Right hindlimb (tissue), 1 donor: Measurements from ENCODE around the gene ZBTB40.

Source experiments
- DNase-seq: peaks from one replicate; pipeline ENCODE4 v3.0.0-alpha.2; 2018

ZBTB40 gene

DNA sequence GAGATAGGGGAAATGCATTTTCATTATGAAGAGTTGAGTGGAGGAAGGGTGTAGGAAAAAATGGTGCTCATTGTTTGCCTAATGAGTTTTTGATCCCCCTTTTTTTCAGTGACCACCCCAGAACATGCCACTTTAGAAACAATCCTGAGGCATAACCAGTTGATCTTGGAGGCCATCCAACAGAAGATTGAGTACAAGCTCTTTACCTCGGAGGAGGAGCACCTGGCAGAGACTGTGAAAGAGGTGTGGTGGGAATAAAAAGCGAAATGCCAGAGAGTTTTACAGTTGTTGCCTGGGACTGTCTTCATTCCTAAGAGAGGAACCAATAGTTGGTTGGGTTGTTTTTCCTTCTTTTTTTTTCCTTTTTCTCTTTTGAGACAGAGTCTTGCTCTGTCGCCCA lies 57.3 kb downstream of the ZBTB40 start:
- no peak for DNase-seq

DNA sequence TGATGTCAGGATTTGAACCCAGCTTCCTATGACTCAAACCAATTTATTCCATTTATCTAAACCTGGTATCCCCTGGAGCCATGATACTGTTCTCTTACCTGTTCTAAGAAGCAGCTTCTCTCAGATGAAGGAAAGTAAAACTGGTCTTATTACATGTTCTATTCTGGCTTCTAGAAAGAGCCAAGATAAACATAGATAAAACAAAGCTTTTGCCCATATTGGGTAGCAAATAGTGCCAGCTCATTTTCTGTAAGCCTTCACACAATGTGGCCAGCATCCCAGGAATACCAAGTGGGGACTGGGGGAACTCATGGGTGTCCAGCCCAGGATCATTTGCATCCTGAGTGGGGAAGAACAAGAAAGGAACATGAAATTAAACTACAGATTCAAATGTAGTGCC lies 58.2 kb downstream of the ZBTB40 start:
- no peak for DNase-seq

DNA sequence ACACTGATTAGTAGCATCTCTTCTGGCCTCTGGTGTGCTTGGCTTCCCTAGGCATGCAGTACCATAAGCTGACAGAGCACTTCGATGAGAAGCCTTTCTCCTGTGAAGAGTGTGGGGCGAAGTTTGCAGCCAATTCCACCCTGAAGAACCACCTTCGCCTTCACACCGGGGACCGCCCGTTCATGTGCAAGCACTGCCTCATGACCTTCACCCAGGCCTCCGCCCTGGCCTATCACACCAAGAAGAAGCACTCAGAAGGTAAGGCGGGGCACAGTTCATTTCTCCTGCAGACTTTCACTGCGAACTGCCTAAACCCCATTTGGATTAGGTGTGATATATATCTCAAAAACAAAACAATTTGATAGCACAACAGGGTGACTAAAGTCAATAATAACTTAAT lies 61.2 kb downstream of the ZBTB40 start:
- no peak for DNase-seq

DNA sequence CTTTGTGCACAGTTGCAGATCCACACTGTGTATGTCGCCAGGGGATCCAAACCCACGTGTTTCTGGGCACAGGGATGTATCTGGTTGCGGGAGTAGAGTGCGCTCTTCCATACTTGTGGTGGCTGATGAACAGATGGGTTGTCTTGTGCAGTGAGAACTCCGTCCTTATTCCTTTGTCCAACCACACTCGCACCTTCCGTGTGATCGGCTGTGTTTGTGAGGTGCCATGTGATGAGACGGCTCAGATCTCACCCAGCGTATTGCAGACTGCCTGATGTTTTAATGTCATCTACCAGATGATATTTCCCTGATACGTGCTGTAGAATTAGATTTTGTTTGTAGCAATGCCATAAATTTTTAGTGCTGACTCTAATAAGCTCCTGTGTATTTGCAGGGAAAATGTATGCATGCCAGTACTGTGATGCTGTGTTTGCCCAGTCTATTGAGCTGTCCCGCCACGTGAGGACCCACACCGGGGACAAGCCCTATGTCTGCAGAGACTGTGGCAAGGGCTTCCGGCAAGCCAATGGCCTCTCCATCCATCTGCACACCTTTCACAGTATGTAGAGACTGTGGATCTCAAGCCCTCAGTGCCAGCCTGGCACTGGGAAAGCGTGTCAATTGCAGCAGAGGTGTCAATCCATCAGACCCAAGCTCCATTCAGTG lies 65.4 kb downstream of the ZBTB40 start:
- DNase-seq = no peak

DNA sequence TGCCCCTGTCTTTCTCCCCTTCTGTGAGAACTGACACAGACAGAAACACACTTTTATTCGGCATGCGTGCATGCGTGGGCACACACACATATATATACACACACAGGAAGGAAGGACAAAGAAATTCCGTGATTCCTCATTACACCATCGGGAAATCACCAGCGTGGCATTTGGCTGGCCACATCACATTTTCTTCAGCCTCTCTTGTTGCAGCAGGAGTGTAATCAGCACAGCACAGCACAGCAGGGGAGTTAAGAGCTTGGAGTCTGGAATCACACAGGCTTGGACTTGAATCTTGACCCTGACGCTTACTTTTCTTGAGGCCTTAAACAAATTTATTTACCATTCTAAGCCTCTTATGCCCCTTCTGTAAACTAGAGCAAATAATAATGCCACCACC lies 66.3 kb downstream of the ZBTB40 start:
- DNase-seq = no peak

DNA sequence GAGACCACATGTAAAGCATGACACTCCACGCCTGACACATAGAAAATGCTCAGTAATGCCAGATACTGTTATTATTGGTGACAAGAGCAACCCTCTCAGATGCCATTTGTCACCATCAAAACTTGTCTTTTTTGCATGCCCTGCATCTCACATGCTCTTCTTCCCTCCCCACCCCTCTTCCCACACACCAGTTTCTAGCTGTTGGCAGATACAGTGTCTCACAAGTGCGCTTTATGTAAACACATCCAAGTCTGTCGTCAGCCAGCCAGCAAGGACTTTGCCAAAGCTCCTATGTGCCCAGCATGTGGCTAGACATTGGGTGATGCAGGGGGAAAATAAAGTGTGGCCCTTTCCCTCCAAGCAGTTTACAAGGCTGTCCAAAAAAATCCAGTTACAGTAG lies 66.7 kb downstream of the ZBTB40 start:
- DNase-seq = no peak

DNA sequence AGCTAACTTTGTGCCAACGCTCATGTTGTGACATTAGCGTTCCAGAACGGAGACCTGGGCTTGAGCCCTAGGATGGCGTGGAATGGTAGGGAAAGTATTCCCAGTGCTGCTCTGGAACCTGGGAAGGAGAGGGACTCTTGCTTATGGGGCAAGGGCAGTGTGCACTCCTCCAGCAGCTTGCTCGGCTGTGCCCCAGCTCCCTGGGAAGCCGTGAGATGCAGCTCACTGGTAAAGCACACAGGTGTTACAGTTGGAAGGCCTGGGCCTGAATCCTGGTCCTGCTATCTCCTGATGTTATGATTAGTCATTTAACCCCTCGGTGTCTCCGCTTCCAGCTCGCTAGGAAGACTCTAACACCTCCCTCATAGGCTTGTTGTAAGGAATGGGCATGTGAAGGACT lies 69.2 kb downstream of the ZBTB40 start:
- DNase-seq = no peak

DNA sequence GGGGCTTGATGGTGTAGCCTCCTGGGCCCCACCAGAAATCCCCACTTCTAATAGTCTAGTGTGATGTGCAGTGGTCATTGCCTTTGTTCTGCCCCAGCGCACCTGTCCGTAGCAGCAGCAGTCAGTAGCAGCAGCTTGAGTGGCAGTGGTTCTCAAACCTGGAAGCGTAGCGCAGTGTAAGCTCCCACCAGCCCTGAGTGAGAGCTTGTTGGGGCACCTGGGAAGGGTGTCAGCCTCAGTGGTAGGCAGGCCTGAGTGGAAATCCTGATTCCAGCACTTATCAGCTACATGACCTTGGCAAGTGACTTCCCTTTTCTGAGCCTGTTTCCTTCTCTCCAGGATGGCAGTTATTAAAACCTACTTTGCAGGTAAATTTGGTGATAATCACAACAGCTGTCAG lies 70.0 kb downstream of the ZBTB40 start:
- no peak for DNase-seq

DNA sequence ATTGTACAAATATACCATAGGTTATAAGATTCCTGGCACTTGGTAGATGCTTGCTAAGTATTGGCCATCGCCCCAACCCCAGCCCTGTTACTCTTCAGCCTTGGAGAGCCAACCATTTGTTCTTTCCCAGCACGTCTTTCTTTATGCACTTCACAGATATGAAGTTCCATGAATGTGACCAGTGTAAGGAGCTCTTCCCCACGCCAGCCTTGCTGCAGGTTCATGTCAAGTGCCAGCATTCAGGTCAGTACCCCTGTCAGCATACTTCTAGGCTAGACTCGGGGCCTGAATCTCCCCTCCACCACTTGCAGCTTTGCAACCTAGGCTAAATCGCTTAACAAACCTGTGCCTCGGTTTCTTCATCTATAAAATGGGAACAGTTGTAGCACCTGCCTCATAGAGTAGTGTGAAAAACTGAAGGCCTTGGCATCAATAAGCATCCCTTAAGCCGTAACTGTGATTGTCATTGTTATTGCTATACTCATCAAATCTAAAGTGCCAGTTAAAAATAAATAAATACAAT lies 70.6 kb downstream of the ZBTB40 start:
- no peak for DNase-seq

DNA sequence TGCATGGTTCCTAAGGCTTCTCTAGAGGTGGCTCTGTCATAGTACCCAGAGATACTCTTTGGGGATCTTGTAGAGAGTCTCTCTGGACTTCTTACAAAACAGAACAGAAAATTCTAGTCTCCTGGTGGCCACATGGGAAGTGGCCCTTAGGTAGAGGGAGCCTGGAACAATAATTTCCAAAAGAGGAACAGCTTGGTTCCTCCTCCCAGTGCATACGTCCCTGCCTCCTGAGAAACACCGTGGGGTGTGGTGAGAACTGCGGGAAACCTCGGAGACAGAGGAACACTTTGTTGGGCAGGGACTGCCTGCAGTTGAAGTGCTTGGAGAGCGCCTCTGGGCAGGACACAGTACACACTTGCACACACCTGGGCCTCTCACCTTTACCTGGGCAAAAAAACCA lies 72.8 kb downstream of the ZBTB40 start:
- DNase-seq = no peak

DNA sequence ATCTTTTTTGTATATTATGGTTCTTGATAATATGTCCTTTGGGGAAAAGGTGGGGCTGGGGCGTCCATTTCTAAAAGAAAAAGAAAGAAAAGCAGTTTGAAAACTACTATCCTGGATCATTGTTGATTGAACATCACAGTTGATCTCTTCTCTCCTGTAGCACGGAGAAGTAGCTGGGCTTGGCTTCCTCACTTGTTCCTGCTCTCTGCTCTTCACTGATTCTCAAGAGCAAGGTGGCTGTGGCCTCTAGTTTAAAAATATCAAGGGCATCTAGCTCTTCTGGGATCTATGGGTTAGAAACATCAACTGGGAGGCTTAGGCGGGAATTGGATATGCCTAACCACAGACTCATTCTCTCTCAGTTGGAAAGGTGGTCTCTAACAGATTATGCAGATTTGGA lies 73.6 kb downstream of the ZBTB40 start:
- DNase-seq = no peak

DNA sequence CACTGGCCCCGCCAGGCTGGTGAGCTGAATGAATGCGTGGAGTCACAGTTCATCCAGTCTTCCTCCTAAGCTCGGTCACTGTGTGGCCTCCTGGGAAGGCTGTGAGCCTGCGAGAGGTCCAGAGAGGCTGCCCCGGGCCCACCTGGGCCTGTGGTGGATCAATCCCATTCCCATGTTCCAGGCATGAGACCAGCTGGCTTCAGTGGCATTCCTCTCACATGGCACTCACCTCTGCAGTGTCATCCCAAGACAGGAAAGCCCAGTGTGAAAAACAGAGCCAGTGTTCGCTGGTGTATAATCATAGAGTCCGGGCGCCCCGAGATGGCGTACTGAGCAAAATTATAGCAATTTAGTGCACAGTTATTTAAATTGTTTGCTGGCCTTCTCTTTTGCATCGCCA lies 74.0 kb downstream of the ZBTB40 start:
- no peak for DNase-seq

DNA sequence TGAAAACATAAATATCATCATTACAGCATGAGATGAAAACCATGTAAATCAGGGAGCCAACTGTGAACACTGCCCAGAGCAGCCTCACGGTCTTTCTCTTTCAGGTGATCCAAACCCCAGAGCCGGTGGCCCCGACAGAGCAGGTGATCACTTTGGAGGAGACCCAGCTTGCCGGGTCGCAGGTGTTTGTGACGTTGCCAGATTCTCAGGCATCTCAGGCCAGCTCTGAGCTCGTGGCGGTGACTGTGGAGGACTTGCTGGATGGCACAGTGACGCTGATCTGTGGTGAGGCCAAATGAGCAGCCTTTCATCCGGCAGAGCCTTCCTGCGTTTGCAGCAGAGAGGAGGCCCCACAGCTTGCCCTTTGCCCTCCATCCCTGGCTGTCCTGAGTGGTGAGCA lies 74.4 kb downstream of the ZBTB40 start:
- no peak for DNase-seq

DNA sequence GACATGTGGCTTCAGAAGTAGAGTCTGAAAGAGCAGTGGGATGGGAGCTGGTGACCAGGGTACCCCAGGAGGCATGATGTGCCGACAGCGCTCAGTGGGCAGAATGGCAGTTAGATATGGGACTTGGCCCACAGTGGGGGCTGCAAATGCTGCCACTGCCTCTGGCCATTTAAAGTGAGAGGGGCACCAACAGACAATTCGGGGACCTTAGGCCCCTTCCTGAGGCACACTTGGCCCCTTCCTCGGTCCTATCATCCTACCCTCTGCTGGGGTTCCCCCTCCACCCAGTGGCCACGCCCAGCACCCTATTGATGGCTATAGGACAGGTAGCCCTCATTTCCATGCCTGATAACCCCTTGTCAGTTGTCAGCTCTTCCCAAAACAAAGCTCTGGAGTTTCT lies 75.0 kb downstream of the ZBTB40 start:
- DNase-seq = no peak

DNA sequence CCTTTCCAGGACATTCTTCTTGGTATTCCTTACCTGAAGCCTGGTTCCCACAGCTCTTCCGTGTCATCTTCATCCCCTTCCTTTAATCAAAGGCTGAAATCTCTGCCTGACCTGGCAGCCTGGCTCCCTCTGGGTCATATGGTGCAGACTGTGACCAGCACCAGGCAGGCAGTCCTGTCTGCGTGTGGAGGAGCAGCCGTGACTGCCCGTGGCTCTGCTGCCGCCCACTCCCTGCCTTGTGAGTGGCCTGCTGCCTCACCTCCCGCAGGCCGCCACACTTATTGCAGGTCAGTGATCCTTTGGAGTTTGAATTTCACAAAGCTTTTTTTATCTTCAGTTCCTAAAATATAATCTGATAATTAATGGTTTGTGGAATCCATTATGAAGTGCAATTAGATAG lies 75.5 kb downstream of the ZBTB40 start:
- DNase-seq = no peak

DNA sequence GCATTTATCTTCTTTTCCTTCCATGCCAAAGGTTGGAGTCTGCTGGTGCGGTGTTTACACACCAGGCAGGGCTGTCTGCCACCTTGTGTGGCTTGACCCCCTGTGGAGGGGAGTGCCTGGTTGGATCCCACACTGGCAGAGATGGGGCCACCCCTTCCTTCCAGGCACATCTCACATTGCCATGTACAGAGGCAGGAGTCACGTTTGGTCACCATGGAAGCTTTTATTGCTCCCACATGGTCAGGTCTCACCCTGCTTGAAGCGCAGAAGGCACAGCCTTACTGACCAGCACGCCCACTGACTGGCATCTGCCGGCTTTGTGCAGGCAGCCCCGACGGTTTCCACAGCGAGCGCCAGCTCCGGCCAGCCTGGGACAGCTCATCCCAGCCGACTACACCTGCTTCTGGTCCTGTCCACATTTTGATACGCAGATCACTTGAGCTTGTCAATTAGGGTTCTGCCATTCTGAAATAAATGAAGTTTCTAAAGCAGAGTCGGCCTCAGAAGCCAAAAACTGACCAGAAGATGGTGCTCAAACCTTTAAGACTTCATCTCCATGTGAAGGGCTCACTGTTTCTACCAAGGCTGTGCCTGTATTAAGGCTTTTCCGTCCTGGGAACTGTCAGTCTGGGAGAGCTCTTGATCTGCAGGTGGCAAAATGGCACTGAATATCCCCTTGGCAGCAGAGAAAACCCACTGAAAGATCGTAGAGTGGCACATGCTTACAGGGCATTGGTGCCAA lies 76.1 kb downstream of the ZBTB40 start:
- DNase-seq = no peak

DNA sequence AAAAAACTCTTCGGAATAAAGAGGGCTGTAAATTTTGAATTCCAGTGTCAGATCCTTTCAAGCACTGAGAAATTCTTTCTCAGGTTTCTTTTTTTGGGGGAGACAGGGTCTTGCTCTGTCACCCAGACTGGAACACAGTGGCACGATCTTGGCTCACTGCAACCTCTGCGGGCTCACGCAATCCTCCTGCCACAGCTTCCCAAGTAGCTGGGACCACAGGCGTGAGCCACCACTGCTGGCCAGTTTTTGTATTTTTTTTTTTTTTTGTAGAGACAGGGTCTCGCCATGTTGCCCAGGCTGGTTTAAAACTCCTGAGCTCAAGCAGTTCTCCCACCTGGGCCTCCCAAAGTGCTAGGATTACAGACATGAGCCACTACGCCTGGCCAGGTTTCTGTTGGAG lies 76.8 kb downstream of the ZBTB40 start:
- DNase-seq = no peak

DNA sequence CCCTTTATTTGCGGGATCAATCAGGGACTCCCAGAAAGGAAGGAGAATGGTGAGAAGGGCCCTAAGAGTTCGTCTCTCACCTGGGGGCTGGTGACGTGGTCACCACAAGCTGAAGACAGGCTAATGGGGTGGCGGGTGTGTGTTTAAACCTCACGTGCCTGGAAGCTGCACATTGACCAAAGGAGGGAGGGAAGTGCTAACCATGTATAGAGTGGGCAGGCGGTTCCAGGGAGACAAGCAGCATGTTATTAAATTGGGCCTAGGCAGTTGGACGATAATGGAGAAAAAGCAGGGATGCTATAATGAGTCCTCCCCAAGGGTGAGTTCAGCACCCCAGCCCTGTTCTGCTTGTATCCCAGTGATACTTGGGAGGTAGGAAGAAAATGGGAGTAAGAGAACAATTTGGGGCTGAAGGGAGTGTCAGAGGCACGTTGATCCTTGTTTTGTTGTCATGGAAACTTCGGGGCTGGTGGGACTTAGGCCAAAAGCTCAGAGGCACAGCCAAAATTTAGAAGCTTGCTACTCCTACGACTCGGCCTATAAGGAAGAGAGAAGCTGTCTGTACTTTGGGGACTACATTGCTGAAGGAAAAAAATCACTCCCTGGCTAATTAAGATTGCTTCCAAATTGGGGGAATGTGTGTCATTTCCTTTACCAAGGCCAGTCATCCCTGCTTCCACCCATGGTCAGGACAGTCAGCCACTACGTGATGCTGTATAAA lies 78.4 kb downstream of the ZBTB40 start:
- DNase-seq = peak; percentile 92

DNA sequence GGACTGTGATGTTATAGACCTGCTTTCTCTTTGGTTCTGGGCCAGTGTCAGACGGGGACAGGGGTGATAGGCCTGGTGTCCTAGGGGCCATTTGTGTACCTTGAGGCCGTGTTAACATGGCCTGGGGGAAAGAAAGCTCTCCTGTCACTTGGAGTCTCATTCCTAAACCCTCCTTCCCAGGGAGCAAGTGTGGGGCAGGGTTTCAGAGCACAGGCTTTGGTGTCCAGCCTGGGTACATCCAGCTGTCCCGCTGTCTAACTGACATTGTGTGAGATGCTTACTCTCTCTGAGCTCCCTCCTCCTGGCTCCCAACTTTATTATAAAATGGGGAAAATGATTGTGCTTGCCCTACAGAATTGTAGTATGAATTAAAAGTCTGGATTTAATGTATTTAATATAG lies 79.1 kb downstream of the ZBTB40 start:
- no peak for DNase-seq

DNA sequence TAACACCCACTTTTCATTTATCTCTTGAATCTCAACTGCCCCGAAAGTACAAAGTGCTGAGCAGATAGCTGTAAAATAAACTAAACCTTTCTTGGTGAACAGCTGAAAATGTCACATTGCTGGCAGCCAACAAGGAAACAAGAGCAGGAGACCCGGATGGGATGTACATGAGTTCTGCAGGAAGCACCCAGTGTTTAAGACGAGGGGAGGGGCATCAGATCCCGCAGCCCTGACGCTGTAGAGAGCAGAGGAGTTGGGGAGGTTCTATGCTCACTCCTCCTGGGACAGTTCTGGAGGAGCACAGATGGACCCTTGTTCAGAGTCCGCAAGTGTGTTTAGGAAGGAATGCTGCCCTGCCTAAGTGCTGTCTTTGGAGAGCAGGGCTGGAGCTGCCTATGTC lies 79.6 kb downstream of the ZBTB40 start:
- DNase-seq = peak; percentile 61

DNA sequence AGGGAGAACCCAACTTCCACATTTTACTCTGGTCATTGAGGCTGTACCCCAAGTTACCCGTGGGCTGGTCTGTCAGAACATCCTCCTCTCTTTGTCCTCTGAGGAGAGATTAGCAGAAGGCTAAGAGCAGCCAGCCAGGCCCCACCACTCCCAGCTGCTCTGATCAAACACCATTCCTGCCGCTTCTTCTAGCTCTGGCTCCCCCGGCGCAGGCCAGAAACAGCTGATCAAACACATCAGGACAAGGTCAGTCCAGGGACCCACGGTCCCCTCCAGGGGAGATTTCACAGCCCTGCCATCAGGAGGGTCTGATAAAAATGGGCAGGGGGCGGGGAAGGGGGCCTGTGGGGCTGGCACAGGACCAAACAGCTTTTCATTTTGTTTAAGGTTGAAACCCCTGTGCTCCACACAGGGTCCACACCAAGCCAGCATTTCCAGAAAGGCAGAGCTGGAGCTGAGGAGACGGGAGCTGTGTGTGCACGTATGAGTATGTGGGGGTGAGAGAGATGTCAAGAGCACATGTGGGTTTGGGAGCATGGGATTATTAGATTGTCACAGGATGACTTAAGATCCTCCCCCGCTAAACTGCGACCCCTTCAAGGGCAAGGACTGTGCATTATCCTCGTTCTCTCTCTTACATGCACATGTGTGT lies 81.7 kb downstream of the ZBTB40 start:
- DNase-seq = no peak

DNA sequence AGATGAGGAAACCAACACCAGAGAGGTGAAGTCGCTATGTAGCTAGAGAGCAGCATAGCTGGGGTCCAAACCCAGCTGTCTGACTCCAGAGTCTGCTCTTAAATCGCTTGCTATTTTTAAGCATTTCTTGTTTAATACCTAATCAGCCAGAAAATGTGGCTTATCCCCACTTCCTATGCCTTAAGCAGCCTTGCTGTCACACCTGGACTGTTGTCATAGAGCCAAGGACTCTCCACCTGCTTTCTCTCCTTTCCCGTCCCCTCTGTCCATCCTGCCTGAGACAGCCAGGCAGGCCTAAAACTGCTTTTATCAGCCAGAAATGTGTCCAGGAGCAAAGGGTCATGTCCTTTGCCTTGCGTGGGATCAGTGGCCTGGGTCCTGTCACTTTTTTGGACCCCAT lies 83.3 kb downstream of the ZBTB40 start:
- no peak for DNase-seq

DNA sequence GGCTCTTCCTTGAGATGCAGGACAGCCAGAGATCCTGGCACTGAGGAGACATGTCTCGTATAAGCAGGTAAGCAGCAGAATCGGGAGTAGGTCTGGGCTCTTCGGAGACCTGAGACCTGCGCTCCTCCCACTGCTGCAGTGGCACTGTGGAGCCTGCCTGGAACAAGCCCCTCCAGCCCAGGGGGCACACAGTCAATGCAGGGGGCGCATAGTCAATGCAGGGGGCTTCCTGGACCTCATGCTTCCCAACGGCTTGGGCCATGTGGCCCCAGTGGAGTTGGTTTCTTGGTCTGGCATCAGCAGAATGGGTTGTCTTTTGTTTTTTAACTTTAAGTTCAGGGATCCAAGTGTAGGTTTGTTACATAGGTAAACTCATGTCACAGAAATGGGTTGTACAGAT lies 83.7 kb downstream of the ZBTB40 start:
- no peak for DNase-seq

DNA sequence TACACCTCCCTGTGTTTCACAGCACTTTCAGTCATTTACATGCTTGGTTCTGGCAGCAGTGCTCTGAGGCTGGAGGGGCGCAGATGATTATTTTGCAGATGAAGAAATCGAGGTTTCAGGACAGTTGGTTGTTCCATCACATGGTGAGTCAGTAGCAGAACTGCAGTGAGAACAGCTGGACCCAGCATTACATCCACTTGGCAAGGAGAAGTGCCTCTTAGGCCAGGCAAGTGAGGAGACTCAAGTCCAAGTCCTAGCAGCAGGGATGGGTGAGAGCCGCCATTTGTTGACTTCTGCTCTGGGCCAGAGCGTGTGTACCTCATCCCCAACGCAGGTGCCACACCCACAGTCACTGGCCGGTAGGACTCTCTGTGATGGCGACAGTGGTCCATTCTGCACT lies 84.9 kb downstream of the ZBTB40 start:
- DNase-seq = no peak
